Activated T-helper 1 cell treated with anti-CD3 and anti-CD28 coated beads, Interleukin-12 subunit alpha, Interleukin-12 subunit beta, Interleukin-2, Interleukin-4 antibody, amounts not matched to agents 30 ng/mL and 10 ng/mL and 1 ng/mL, durations not matched to agents 14 hours and 24 hours and 36 hours (primary cell): ENCODE data around the gene KRT85. TPM values are rescaled to one million over a fixed set of nuclear protein-coding genes. Genes with fewer than 3 reads are reported as not detected.

ENCODE experiments used
- DNase-seq: peaks from one replicate; pipeline ENCODE4 v3.0.0; 2021; ENCODE audit warnings: low spot score
- H3K27ac Mint-ChIP-seq: one replicate; pipeline ENCODE4 v1.8.0; 2021; ENCODE audit warnings: mild to moderate bottlenecking, mixed read lengths
- H3K27me3 Mint-ChIP-seq: one replicate; pipeline ENCODE4 v1.8.0; 2022; ENCODE audit warnings: mild to moderate bottlenecking, moderate library complexity, mixed read lengths; ENCODE audit not compliant: insufficient read depth
- H3K36me3 Mint-ChIP-seq: one replicate; pipeline ENCODE4 v1.8.0; 2021; ENCODE audit warnings: low read depth, mixed read lengths
- H3K4me1 Mint-ChIP-seq: one replicate; pipeline ENCODE4 v1.8.0; 2021; ENCODE audit warnings: low read depth, mixed read lengths
- H3K4me3 Mint-ChIP-seq: one replicate; pipeline ENCODE4 v1.8.0; 2021; ENCODE audit warnings: mild to moderate bottlenecking, moderate library complexity, mixed read lengths
- H3K9me3 Mint-ChIP-seq: one replicate; pipeline ENCODE4 v1.8.0; 2021; ENCODE audit warnings: mixed read lengths
- intact Hi-C: fragments of 100-400 bp; cut with micrococcal nuclease; formaldehyde crosslinking; loops from one replicate; pipeline ENCODE4 v1.15.1; 2024
- total RNA-seq: library from RNA; stranded (reverse); gene quantifications from 2 replicates; pipeline ENCODE4 v1.2.3, GENCODE V29; 2022

KRT85 gene
- total RNA-seq, 1 donor from 2014 or later, result not detected

- Mint-ChIP-seq H3K36me3 (no peaks in the 10 kb centered on the region), H3K9me3 (no peaks in the 10 kb centered on the region)
- intact Hi-C loops, result loop anchor here (1.0 to 5.0 kb wide), 3 partner anchors 214 to 609 kb away; no protein-coding TSS in a partner anchor
Observed at GRCh38 chr12:52371716-52372115, 4.4 kb upstream of the KRT85 start.

DNA sequence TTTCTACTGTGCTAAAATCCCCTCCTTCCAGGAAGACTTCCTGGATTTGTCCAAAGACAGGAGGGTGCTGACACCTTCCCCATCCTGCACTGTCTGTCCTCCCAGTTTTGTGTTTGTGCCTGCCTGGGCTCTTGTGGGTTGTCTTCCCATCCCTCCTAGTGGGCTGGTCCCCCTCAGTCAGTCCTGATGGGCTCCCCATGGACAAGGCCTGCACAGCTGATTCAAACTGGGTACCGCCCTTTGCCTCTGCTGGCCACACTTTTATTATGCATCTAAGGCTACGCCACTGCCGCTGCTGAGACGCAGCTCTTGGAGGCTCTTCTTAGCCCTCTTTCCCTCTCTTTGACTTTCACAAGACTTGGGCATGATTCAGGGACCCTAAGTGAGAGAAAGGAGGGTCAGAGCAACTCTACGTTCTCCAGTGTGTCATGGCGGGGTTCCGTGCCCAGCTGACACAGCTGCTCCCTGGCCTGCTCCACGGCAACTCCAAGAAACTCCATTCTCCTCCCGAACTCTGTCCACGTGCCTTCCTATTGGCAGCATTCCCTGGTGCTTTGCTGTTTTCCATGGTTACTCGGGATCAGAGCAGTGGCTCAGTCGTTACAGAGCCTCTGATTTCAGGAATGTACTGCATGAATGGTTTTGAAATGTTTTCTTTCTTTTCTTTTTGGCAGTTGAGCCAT, 3.8 kb upstream of the KRT85 start:
- Mint-ChIP-seq H3K36me3 (no peaks in the 10 kb centered on the region), H3K27ac (no peak overlapping the region), H3K4me1 (no peaks in the 10 kb centered on the region), H3K4me3 (no peak overlapping the region), H3K27me3 (peaks cover 14% of the 10 kb centered on the region), H3K9me3 (no peaks in the 10 kb centered on the region)
- DNase-seq, result no peak
- intact Hi-C loops, result loop anchor here (5.0 kb wide), 1 partner anchor 214 kb away; no protein-coding TSS in a partner anchor

More at GRCh38 chr12:52371716-52372115, 4.4 kb upstream of the KRT85 start:
- no peak overlapping the region for H3K4me3 Mint-ChIP-seq
- DNase-seq, result no peak
- H3K27ac Mint-ChIP-seq, result no peak overlapping the region
- H3K27me3 Mint-ChIP-seq, result peaks cover 19% of the 10 kb centered on the region
- H3K4me1 Mint-ChIP-seq, result no peaks in the 10 kb centered on the region

DNA sequence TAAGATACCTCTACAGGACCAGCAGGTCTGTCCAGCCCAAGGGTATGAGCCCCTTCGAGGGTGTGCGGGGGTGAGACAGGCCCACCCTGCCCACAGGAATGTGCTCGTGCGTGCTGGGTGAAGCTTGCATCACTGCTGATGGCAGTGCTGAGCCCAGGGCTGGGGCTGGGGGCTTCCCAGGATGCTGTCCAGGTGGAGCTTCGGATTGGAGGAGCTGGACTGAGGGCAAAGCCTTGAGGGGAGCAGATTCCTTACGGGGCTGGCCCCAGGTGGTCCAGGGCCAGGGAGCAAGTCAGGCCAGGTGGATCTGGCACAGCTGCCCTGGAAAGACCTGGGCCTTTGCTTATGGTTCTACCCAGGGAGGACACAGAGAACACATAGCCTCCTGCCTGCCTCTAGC, 2.5 kb upstream of the KRT85 start:
- no peaks in the 10 kb centered on the region for H3K9me3 Mint-ChIP-seq
- H3K27me3 Mint-ChIP-seq, result peaks cover 15% of the 10 kb centered on the region
- H3K27ac Mint-ChIP-seq, result no peak overlapping the region
- H3K36me3 Mint-ChIP-seq, result no peaks in the 10 kb centered on the region
- intact Hi-C loops, result loop anchor here (5.0 kb wide), 1 partner anchor 213 kb away; no protein-coding TSS in a partner anchor
- no peak for DNase-seq
- no peaks in the 10 kb centered on the region for H3K4me1 Mint-ChIP-seq
- H3K4me3 Mint-ChIP-seq, result no peak overlapping the region

DNA sequence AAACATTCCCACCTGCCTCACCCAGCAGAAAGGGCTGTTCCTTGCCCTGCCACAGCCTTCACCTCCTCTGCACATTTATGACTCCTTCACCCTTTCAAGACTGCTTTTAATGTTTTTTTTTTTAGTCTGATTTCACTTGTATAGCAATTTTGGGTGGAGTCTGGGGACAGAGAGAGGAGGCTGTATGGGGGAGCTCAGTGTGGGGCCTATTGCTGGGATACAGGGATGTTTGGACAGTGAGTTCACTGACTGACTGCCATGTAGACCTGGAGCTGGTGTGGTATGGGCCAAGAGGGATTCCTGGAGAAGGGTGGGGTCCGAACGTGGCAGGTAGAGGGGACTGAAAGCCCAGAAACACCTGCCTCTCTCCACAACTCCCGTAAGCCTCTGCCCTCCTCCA, 1.9 kb upstream of the KRT85 start:
- H3K9me3 Mint-ChIP-seq, result no peaks in the 10 kb centered on the region
- H3K4me3 Mint-ChIP-seq, result no peak overlapping the region
- peaks cover 16% of the 10 kb centered on the region for H3K27me3 Mint-ChIP-seq
- intact Hi-C loops, result no loop called here
- no peaks in the 10 kb centered on the region for H3K4me1 Mint-ChIP-seq
- DNase-seq, result no peak
- no peak overlapping the region for H3K27ac Mint-ChIP-seq
- H3K36me3 Mint-ChIP-seq, result no peaks in the 10 kb centered on the region

GRCh38 chr12:52368508-52368907, 1.2 kb upstream of the KRT85 start:
- Mint-ChIP-seq H3K4me3 (no peak overlapping the region), H3K36me3 (no peaks in the 10 kb centered on the region), H3K4me1 (no peaks in the 10 kb centered on the region), H3K9me3 (no peaks in the 10 kb centered on the region), H3K27ac (no peak overlapping the region), H3K27me3 (peaks cover 16% of the 10 kb centered on the region)
- DNase-seq, result no peak
- intact Hi-C loops, result no loop called here

DNA sequence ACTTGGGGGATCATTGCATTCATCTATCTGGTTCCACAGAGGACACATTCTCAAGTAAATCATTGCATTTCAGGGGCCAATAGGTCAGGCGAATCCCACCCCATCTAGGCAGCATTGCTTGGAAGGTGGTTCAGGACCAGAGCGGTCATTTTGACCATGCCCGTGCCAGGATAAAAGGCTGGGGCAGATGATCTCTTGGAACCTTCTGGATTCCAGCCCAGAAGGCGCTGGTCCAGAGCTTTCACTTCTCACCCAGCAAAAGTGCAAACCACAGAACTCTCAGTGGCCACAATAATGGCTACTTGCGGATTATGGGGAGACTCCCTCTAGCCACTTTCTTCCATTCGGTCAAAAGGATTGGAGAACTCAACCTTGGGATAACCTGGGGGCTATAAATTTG, 595 bp upstream of the KRT85 start:
- Mint-ChIP-seq H3K27me3 (peaks cover 16% of the 10 kb centered on the region), H3K9me3 (no peaks in the 10 kb centered on the region), H3K4me3 (no peak overlapping the region), H3K36me3 (no peaks in the 10 kb centered on the region), H3K27ac (no peak overlapping the region), H3K4me1 (no peaks in the 10 kb centered on the region)
- intact Hi-C loops, result no loop called here
- no peak for DNase-seq

- Mint-ChIP-seq H3K9me3 (no peaks in the 10 kb centered on the region), H3K27ac (no peak overlapping the region), H3K4me1 (no peaks in the 10 kb centered on the region), H3K36me3 (no peaks in the 10 kb centered on the region), H3K27me3 (peaks cover 14% of the 10 kb centered on the region), H3K4me3 (no peak overlapping the region)
- intact Hi-C loops, result no loop called here
- DNase-seq, result no peak
Observed at GRCh38 chr12:52364901-52365489, 2.3 kb downstream of the KRT85 start.

- no peaks in the 10 kb centered on the region for H3K4me1 Mint-ChIP-seq
- H3K4me3 Mint-ChIP-seq, result no peak overlapping the region
- intact Hi-C loops, result no loop called here
- no peak overlapping the region for H3K27ac Mint-ChIP-seq
- DNase-seq, result no peak
- H3K27me3 Mint-ChIP-seq, result peaks cover 12% of the 10 kb centered on the region
- no peaks in the 10 kb centered on the region for H3K36me3 Mint-ChIP-seq
- H3K9me3 Mint-ChIP-seq, result no peaks in the 10 kb centered on the region
Observed at GRCh38 chr12:52364061-52364460, 3.2 kb downstream of the KRT85 start.

GRCh38 chr12:52363111-52363679, 4.1 kb downstream of the KRT85 start:
- no peak for DNase-seq
- Mint-ChIP-seq H3K36me3 (no peaks in the 10 kb centered on the region), H3K27ac (no peak overlapping the region), H3K4me1 (peaks cover 4% of the 10 kb centered on the region), H3K27me3 (peaks cover 5% of the 10 kb centered on the region), H3K4me3 (no peak overlapping the region), H3K9me3 (no peaks in the 10 kb centered on the region)
- intact Hi-C loops, result no loop called here

DNA sequence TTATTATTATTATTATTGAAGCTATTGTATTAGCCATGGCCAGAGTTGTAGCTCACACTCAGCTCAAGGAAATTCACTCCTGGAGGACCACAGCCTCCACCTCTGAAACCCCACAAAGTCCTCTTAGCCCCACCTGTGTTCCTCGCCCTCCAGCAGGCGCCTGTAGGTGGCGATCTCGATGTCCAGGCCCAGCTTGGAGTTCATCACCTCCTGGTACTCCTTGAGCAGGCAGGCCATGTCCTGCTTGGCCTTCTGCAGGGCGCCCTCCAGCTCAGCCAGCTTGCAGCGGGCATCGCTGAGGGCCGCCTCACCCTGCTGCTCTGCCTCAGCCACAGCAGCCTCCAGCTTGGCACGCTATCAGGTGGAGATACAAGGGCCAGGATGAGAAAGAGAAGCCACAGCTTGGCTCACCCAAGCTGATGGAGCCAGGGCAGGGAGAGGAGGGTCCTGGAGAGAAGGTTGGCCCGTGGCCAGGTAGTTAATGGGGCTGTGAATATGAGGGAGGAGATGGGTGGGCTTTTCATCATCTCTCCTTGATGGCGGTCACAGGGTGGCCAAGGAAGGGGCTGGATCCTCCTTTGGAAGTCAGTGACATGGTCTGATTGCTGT, 5.1 kb downstream of the KRT85 start:
- no peak overlapping the region for H3K4me3 Mint-ChIP-seq
- no peak for DNase-seq
- H3K36me3 Mint-ChIP-seq, result no peaks in the 10 kb centered on the region
- H3K27ac Mint-ChIP-seq, result no peak overlapping the region
- intact Hi-C loops, result no loop called here
- H3K9me3 Mint-ChIP-seq, result no peaks in the 10 kb centered on the region
- H3K4me1 Mint-ChIP-seq, result peaks cover 4% of the 10 kb centered on the region
- H3K27me3 Mint-ChIP-seq, result peaks cover 7% of the 10 kb centered on the region

GRCh38 chr12:52361553-52361952, 5.7 kb downstream of the KRT85 start:
- no peak for DNase-seq
- Mint-ChIP-seq H3K36me3 (no peaks in the 10 kb centered on the region), H3K27me3 (peaks cover 7% of the 10 kb centered on the region), H3K4me1 (peaks cover 4% of the 10 kb centered on the region), H3K27ac (no peak overlapping the region), H3K4me3 (no peak overlapping the region), H3K9me3 (no peaks in the 10 kb centered on the region)
- intact Hi-C loops, result no loop called here

DNA sequence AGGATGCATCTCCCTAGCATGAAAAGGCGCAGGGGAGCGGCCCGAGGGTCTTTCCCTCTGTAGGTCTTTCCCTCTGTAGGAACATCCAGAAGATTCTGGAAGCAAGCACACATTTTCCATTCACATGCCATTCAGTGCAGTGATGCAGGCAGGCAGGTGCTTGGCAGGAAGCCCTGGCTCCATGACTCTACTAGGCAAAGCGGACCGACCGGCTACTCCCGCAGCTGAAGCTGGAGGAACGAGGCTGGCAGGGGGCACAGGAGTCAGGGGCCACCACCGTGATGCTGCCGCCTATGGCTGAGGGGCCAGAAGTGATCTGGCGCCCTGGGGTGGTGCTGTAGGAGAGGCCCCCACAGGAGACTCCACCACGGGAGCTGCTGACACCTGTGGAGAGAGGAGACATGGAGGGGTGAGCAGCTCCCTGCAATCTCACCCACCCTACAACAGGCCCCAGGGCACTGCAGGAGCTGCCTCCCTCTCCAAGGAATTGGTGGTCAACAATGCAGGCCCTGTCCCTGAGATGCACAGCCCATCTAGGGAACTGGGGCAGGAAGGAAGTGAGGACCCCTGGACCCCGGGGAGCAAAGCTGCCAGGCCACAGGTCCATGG, 6.5 kb downstream of the KRT85 start:
- Mint-ChIP-seq H3K4me1 (peaks cover 4% of the 10 kb centered on the region), H3K27me3 (peaks cover 7% of the 10 kb centered on the region)

More for the DNA sequence above, 6.5 kb downstream of the KRT85 start:
- H3K27ac Mint-ChIP-seq, result no peak overlapping the region
- no peak overlapping the region for H3K4me3 Mint-ChIP-seq
- intact Hi-C loops, result no loop called here
- no peaks in the 10 kb centered on the region for H3K9me3 Mint-ChIP-seq
- DNase-seq, result no peak
- H3K36me3 Mint-ChIP-seq, result no peaks in the 10 kb centered on the region
